Neural cell (in vitro differentiated cells): Measurements from ENCODE around the gene GUCY2F. TPM values are rescaled to one million over a fixed set of nuclear protein-coding genes. Genes with fewer than 3 reads are reported as not detected.

Source experiments
- H2AFZ ChIP-seq: fragments of 200-600, 300-800 bp; sonication (generic), shearing (Covaris generic); 2 replicates; pipeline ENCODE4 v1.6.0; 2014; ENCODE audit warnings: low read depth, mild to moderate bottlenecking, antibody characterized with exemption, low read length, moderate library complexity
- H3F3A ChIP-seq: fragments of 200-600 bp; shearing (Covaris generic); 2 replicates; pipeline ENCODE4 v1.6.1; 2016; ENCODE audit warnings: mild to moderate bottlenecking, moderate library complexity, mixed read lengths, antibody characterized with exemption, low read length; ENCODE audit not compliant: insufficient read depth, poor library complexity, severe bottlenecking
- H3K27ac ChIP-seq: fragments of 200-600, 300-800 bp; sonication (generic), shearing (Covaris generic); 2 replicates; pipeline ENCODE4 v1.5.1; 2014; ENCODE audit warnings: mild to moderate bottlenecking, low read length, moderate library complexity
- H3K27me3 ChIP-seq: fragments of 300-800, 200-600 bp; sonication (generic), shearing (Covaris generic); 2 replicates; pipeline ENCODE4 v1.6.0; 2014; ENCODE audit warnings: mild to moderate bottlenecking, low read depth, low read length, moderate library complexity; ENCODE audit not compliant: insufficient read depth
- H3K36me3 ChIP-seq: fragments of 300-800, 200-600 bp; sonication (generic), shearing (Covaris generic); 2 replicates; pipeline ENCODE4 v1.5.1; 2014; ENCODE audit warnings: mild to moderate bottlenecking, antibody characterized with exemption, low read length, moderate library complexity; ENCODE audit not compliant: insufficient read depth
- H3K4me2 ChIP-seq: fragments of 300-800, 200-600 bp; sonication (generic), shearing (Covaris generic); 2 replicates; pipeline ENCODE4 v1.6.0; 2014; ENCODE audit warnings: mild to moderate bottlenecking, low read length
- H3K4me3 ChIP-seq: fragments of 300-800, 200-600 bp; sonication (generic), shearing (Covaris generic); 2 replicates; pipeline ENCODE4 v1.5.1; 2014; ENCODE audit warnings: mild to moderate bottlenecking, low read length, moderate library complexity
- H3K79me2 ChIP-seq: fragments of 200-600 bp; shearing (Covaris generic); replicated peaks from 2 replicates; pipeline ENCODE4 v1.6.0; 2014; ENCODE audit warnings: mild to moderate bottlenecking, low read length, moderate library complexity; ENCODE audit not compliant: insufficient read depth
- H3K9ac ChIP-seq: fragments of 300-800, 200-600 bp; sonication (generic), shearing (Covaris generic); 2 replicates; pipeline ENCODE4 v1.6.1; 2016; ENCODE audit warnings: mild to moderate bottlenecking, low read length, mixed read lengths
- H3K9me2 ChIP-seq: fragments of 200-600 bp; shearing (Covaris generic); 2 replicates; pipeline ENCODE4 v1.6.1; 2016; ENCODE audit warnings: mild to moderate bottlenecking, low read length, mixed read lengths; ENCODE audit not compliant: insufficient read depth
- H3K9me3 ChIP-seq: fragments of 200-600, 300-800 bp; sonication (generic), shearing (Covaris generic); 2 replicates; pipeline ENCODE4 v1.6.1; 2016; ENCODE audit warnings: mild to moderate bottlenecking, mixed run types, low read length, moderate library complexity, mixed read lengths
- H4K20me1 ChIP-seq: fragments of 200-600 bp; shearing (Covaris generic); 2 replicates; pipeline ENCODE4 v1.6.1; 2016; ENCODE audit warnings: mild to moderate bottlenecking, mixed run types; ENCODE audit not compliant: insufficient read depth
- EP300 ChIP-seq: fragments of 450-650 bp; conservative IDR thresholded peaks from 2 replicates; pipeline ENCODE4 v1.6.1; 2014; ENCODE audit warnings: antibody characterized with exemption, mild to moderate bottlenecking, moderate library complexity; ENCODE audit not compliant: poor library complexity, severe bottlenecking
- EZH2 ChIP-seq: fragments of 200-600, 300-800 bp; shearing (Covaris generic), sonication (generic); IDR thresholded peaks from 2 replicates; pipeline ENCODE4 v1.6.1; 2014; ENCODE audit warnings: antibody characterized with exemption, low read length, borderline replicate concordance, mild to moderate bottlenecking; ENCODE audit not compliant: insufficient read depth, poor library complexity, severe bottlenecking
- MXI1 ChIP-seq: fragments of 450-650 bp; conservative IDR thresholded peaks from 2 replicates; pipeline ENCODE4 v1.6.1; 2014; ENCODE audit warnings: antibody characterized with exemption, mild to moderate bottlenecking; ENCODE audit not compliant: poor library complexity, severe bottlenecking
- POLR2AphosphoS5 ChIP-seq: IDR thresholded peaks from 2 replicates; pipeline ENCODE4 v1.6.1; 2012
- RAD21 ChIP-seq: fragments of 450-650 bp; conservative IDR thresholded peaks from 2 replicates; pipeline ENCODE4 v1.6.1; 2014; ENCODE audit warnings: antibody characterized with exemption, mild to moderate bottlenecking, moderate library complexity
- SMC3 ChIP-seq: fragments of 450-650 bp; conservative IDR thresholded peaks from 2 replicates; pipeline ENCODE4 v1.6.1; 2014; ENCODE audit warnings: antibody characterized with exemption, mild to moderate bottlenecking, moderate library complexity; ENCODE audit not compliant: poor library complexity
- TAF1 ChIP-seq: IDR thresholded peaks from 2 replicates; pipeline ENCODE4 v1.6.1; 2012; ENCODE audit warnings: low read depth
- polyA plus RNA-seq: library from polyadenylated mRNA; depleted of rRNA; stranded (reverse); fragments of >200 nt; gene quantifications from 2 replicates; pipeline ENCODE4 v1.2.3, GENCODE V29; 2014
- TF ChIP-seq, protein P1 (sequence below): IDR thresholded peaks from 2 replicates; pipeline ENCODE4 v1.6.1; 2012; ENCODE audit warnings: borderline replicate concordance
- TF ChIP-seq, protein P2 (sequence below): fragments of 450-650 bp; IDR thresholded peaks from 2 replicates; pipeline ENCODE4 v1.5.1; 2014; ENCODE audit warnings: antibody characterized with exemption, mild to moderate bottlenecking, moderate library complexity; ENCODE audit not compliant: poor library complexity, severe bottlenecking

The GUCY2F gene
- polyA plus RNA-seq, 1 donor from 2014 or later: not detected

DNA sequence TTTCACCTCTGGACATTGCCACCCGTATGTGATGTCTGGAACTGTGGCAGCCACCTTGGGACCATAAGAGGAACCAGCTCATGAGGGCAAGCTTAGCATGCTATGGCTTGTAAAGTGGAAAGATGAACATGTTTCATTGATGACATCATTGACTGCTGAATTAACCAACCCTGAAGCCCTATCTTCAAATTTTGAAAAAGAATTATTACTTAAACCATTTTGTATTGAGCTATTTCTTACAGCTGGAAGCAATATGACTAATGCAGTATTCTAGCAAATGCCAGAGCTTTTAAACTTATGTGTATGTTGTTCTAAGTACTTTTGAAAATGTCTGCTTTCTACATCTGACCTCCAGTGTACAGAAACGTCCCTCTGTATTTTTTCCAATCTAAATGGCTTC lies 18.1 kb downstream of the GUCY2F start:
- TF ChIP-seq MXI1: no peak
- TF ChIP-seq SMC3: no peak
- no peak for TF ChIP-seq EZH2
- H3K27ac ChIP-seq: no peak overlapping the region
- H3K36me3 ChIP-seq: no peaks in the 10 kb centered on the region

DNA sequence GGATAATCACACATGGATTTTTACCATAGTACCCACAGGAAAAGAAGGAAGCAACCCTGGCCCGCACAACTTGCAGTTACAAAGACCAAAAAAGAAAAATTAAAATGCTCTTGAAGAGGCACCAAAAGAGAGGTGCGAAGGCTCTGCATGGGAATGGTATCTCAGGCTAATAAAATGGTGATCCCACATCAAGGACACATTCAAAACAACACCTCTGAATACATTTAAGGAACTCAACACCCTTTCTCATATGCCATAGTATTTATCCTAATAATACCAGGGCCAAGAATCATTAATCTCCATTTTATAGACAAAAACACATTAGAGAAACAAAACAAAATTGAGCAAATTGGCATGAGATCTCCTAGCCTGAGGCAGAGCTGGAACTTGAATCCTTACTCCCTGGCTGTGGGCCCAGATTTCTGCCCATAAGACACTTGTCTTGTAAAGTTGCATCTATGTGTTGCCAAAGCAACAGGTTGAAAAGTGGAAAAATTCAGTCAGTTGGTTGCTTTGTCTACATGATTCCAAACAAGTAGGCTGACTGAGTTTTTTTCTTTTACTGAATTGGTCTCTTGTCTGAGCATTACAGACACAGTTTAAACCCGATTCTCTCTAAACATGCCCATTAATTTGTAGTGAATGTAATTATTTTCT lies 33.5 kb downstream of the GUCY2F start:
- Histone ChIP-seq H3K9ac (no peak overlapping the region), H3K4me2 (no peak overlapping the region), H3K27ac (no peak overlapping the region), H2AFZ (no peak overlapping the region), H4K20me1 (no peaks in the 10 kb centered on the region), H3K36me3 (no peaks in the 10 kb centered on the region), H3K27me3 (no peaks in the 10 kb centered on the region), H3F3A (no peaks in the 10 kb centered on the region), H3K9me2 (no peaks in the 10 kb centered on the region), H3K79me2 (no peaks in the 10 kb centered on the region), H3K9me3 (no peaks in the 10 kb centered on the region), H3K4me3 (no peak overlapping the region)
- no peak for TF ChIP-seq RAD21
- TF ChIP-seq, protein P1, sequence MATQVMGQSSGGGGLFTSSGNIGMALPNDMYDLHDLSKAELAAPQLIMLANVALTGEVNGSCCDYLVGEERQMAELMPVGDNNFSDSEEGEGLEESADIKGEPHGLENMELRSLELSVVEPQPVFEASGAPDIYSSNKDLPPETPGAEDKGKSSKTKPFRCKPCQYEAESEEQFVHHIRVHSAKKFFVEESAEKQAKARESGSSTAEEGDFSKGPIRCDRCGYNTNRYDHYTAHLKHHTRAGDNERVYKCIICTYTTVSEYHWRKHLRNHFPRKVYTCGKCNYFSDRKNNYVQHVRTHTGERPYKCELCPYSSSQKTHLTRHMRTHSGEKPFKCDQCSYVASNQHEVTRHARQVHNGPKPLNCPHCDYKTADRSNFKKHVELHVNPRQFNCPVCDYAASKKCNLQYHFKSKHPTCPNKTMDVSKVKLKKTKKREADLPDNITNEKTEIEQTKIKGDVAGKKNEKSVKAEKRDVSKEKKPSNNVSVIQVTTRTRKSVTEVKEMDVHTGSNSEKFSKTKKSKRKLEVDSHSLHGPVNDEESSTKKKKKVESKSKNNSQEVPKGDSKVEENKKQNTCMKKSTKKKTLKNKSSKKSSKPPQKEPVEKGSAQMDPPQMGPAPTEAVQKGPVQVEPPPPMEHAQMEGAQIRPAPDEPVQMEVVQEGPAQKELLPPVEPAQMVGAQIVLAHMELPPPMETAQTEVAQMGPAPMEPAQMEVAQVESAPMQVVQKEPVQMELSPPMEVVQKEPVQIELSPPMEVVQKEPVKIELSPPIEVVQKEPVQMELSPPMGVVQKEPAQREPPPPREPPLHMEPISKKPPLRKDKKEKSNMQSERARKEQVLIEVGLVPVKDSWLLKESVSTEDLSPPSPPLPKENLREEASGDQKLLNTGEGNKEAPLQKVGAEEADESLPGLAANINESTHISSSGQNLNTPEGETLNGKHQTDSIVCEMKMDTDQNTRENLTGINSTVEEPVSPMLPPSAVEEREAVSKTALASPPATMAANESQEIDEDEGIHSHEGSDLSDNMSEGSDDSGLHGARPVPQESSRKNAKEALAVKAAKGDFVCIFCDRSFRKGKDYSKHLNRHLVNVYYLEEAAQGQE: no peak
- TF ChIP-seq, protein P2, sequence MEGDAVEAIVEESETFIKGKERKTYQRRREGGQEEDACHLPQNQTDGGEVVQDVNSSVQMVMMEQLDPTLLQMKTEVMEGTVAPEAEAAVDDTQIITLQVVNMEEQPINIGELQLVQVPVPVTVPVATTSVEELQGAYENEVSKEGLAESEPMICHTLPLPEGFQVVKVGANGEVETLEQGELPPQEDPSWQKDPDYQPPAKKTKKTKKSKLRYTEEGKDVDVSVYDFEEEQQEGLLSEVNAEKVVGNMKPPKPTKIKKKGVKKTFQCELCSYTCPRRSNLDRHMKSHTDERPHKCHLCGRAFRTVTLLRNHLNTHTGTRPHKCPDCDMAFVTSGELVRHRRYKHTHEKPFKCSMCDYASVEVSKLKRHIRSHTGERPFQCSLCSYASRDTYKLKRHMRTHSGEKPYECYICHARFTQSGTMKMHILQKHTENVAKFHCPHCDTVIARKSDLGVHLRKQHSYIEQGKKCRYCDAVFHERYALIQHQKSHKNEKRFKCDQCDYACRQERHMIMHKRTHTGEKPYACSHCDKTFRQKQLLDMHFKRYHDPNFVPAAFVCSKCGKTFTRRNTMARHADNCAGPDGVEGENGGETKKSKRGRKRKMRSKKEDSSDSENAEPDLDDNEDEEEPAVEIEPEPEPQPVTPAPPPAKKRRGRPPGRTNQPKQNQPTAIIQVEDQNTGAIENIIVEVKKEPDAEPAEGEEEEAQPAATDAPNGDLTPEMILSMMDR: no peak
- TF ChIP-seq EP300: no peak
- TF ChIP-seq POLR2AphosphoS5: no peak
- TF ChIP-seq MXI1: no peak

More for the DNA sequence above, 18.1 kb downstream of the GUCY2F start:
- Histone ChIP-seq H4K20me1 (no peaks in the 10 kb centered on the region), H3F3A (no peaks in the 10 kb centered on the region), H3K79me2 (no peaks in the 10 kb centered on the region), H3K9ac (no peak overlapping the region), H3K4me2 (no peak overlapping the region), H3K4me3 (no peak overlapping the region), H3K9me3 (no peaks in the 10 kb centered on the region), H3K9me2 (no peaks in the 10 kb centered on the region), H3K27me3 (no peaks in the 10 kb centered on the region), H2AFZ (no peak overlapping the region)

DNA sequence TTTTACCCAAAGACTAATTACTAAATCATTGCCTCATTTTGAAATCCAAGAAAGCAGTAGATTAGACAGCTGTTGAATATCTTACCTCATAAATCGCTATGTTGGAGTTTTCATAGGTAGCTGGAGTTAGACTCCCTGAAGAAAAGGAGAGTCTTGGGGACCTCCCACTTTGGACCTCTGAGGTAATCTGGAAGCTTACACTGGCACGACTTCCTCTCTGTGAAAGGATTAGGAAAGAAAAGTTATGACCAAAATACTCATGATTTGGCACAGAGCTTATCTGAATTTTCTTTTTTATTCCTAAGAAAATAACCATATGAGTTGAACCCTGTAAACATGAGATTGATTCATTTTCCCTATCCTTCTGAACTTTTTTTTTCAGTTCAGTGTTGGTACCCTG lies 40.6 kb downstream of the GUCY2F start:
- Histone ChIP-seq H4K20me1 (no peaks in the 10 kb centered on the region), H3F3A (no peaks in the 10 kb centered on the region), H3K4me3 (no peak overlapping the region), H3K9me3 (no peaks in the 10 kb centered on the region), H3K9me2 (no peaks in the 10 kb centered on the region), H3K4me2 (no peak overlapping the region), H3K9ac (no peak overlapping the region), H3K27ac (no peak overlapping the region), H3K79me2 (no peaks in the 10 kb centered on the region), H2AFZ (no peak overlapping the region), H3K27me3 (no peaks in the 10 kb centered on the region), H3K36me3 (no peaks in the 10 kb centered on the region)
- TF ChIP-seq, protein P2: no peak
- TF ChIP-seq TAF1 (no peak), EZH2 (no peak), SMC3 (no peak), RAD21 (no peak), POLR2AphosphoS5 (no peak), EP300 (no peak), MXI1 (no peak)
- TF ChIP-seq, protein P1: no peak
